Measurements from ENCODE around the gene APOL1.

- no peak for TF ChIP-seq POLR2AphosphoS5 (IDR thresholded peaks at IDR 0.05; ENCODE audit: low read length)
- TF ChIP-seq RB1 (IDR thresholded peaks at IDR 0.05; ENCODE audit: borderline replicate concordance), result no peak
- no peak for TF ChIP-seq FOXK2 (IDR thresholded peaks at IDR 0.05)
- TF ChIP-seq POLR2A (IDR thresholded peaks at IDR 0.05; ENCODE audit: low read depth, low read length), result no peak
- no peak for TF ChIP-seq CTCF (IDR thresholded peaks at IDR 0.05 in 2 of 3, conservative IDR thresholded peaks at IDR 0.05 in 1 of 3; ENCODE audit: control insufficient read depth in 2 of 3, extremely low read depth in 1 of 3, insufficient read depth in 1 of 3, low read depth in 3 of 3, low read length in 3 of 3)
These were observed 13.9 kb upstream of the APOL1 start for GRCh38 chr22:36239150-36239400.
